ENCODE results near the gene MRPS25.
A peak's percentile ranks its signal among the peaks of the same experiment; 100 is the strongest.

Gene MRPS25

DNA sequence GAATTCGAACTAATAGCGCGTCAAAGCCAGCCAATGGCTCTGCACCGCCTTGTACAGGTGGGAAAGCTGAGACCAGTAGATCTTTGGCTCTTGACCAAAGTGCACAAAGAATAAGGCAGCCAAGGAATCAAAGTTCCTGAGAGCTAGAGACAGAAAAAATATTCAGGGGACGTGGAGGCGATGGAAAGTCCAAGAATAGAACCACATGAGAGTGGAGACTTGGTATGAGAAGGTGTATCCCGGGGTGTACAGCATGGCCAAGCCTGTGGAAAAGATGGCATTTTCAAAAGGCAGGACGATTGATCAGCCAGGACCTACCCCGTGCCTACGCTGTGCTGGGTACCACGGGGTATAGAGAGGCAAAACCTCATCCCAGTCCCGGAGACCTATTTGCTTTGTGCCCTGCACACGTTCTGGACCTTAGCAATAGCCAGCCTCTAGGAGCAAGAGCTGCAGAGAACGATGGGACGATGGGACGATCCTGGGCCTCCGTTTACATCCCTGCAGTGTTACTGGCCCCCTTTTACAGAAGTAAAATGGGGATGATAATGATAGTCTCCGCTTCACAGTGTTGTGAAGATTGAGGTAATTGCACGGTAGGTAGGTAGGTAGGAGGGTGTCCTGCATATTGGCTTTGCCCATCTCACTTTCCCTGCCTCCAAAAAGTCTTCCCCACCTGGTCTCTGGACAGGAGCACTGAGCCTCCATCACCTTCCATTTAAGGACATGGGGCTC is 34.4 kb upstream of the MRPS25 start:
- Histone ChIP-seq H3K9me3 (ENCODE audit: control insufficient read depth, low read length) (no peaks in the 10 kb centered on the region), H3K4me3 (ENCODE audit: extremely low read depth, insufficient read depth, low read length, poor library complexity, severe bottlenecking) (peak overlapping the region; percentile 90), H3K4me1 (ENCODE audit: control insufficient read depth, insufficient read depth, low read length, poor library complexity, severe bottlenecking) (no peaks in the 10 kb centered on the region), H3K27ac (ENCODE audit: low read depth, low read length, severe bottlenecking) (no peak overlapping the region), H3K36me3 (ENCODE audit: control insufficient read depth, insufficient read depth, low read length) (peaks cover 21% of the 10 kb centered on the region)
- 36 to 40% methylated on average over 17 to 18 of the region's 19 CpGs for WGBS, 2 experiments (ENCODE audit: insufficient coverage in 2 of 2)

DNA sequence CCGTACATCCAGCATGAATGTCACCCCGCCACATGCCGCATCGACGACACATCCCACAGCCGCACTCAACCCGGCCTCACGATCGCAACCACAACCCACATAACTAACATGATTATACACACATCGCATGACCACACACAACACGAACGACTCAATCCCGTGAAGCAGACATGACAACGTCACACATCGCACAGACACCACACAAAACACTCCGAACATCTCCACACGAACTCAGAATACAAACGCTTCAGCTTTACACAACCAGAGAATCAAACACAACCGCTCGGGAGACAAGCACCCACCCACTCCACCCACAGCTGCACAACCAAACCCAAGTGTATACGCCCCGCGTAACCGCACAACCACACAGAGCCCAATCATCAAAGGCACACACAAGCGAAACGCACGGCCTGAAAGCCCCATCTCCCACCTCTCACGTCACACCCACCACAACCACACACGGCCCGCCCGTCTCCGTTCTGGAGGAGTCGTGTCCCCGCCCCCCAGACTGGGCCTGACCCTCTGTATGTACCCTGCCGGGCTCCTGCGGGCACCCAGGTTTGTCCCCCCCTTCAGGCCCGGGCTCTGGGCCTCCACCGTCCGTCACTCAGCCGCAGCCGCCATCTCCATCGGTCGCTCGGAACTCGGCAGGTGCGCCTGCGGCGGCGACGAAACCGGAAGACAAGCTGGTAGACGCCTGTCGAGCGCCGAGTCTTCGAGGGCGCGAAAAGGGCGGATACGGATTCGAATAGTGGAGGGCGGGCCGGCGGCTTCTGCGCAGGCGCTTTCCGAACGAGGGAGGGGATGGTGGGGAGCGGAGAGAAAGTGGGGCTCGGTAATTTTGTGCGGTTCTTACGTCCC is 33.6 kb upstream of the MRPS25 start, which contains the start of gene RBSN:
Gene RBSN (minus strand): TSS at position 646 of the 861 bp plus-strand sequence. CDS start 3,028 bp downstream, outside the sequence.
- H3K9me3 ChIP-seq (ENCODE audit: control insufficient read depth, low read length), result no peaks in the 10 kb centered on the region
- 1% methylated on average over 62 to 66 of the region's 72 CpGs for WGBS, 2 experiments (ENCODE audit: insufficient coverage in 2 of 2)
- H3K27ac ChIP-seq (ENCODE audit: low read depth, low read length, severe bottlenecking), result peak within 1 kb of the TSS; percentile 52
- no peaks in the 10 kb centered on the region for H3K4me1 ChIP-seq (ENCODE audit: control insufficient read depth, insufficient read depth, low read length, poor library complexity, severe bottlenecking)
- H3K36me3 ChIP-seq (ENCODE audit: control insufficient read depth, insufficient read depth, low read length), result peaks cover 29% of the 10 kb centered on the region
- peak within 1 kb of the TSS; percentile 90 for H3K4me3 ChIP-seq (ENCODE audit: extremely low read depth, insufficient read depth, low read length, poor library complexity, severe bottlenecking)

DNA sequence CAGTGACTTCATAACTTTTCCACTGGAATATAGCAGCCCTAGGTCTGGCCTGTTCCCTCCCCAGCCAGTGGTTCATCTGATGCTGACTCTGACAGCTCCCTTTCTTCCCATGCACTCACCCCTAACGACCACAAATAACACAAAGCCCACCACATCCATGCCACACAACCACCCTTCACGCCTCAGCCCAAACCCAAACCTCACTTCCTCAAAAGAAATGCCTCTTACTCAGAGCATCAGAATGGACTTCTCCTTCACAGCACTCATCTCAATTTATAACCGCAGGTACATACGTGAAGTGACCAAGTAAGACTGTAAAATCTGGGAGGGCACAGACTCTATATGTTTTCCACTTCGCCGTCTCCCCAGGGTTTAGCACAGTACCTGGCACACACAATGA is 32.8 kb upstream of the MRPS25 start:
- Histone ChIP-seq H3K4me1 (ENCODE audit: control insufficient read depth, insufficient read depth, low read length, poor library complexity, severe bottlenecking) (no peaks in the 10 kb centered on the region), H3K9me3 (ENCODE audit: control insufficient read depth, low read length) (no peaks in the 10 kb centered on the region), H3K36me3 (ENCODE audit: control insufficient read depth, insufficient read depth, low read length) (peaks cover 36% of the 10 kb centered on the region), H3K27ac (ENCODE audit: low read depth, low read length, severe bottlenecking) (no peak overlapping the region), H3K4me3 (ENCODE audit: extremely low read depth, insufficient read depth, low read length, poor library complexity, severe bottlenecking) (peak overlapping the region; percentile 90)
- 50 to 83% methylated on average over 4 of the region's 6 CpGs for WGBS, 2 experiments (ENCODE audit: insufficient coverage in 2 of 2)

DNA sequence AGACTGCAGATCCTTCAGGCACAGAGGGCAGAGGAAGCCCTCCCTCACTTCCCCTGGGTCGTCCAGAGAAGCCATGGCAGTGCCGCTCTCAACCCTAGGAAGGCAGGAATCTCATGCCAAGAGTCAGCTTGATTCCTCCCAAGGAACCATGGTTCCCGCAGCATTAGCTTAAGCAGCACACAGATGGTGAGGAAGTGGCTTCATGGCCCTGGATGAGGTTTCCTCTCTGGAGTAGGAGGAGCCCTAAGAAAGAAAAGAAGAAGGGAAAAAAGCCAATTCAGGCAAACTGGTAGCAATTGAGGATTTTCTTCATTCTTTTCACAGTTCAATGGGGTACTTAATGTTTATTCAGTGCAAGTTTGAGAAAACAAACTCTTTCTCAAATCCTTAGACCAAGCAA is 30.9 kb upstream of the MRPS25 start:
- no peaks in the 10 kb centered on the region for H3K9me3 ChIP-seq (ENCODE audit: control insufficient read depth, low read length)
- H3K4me3 ChIP-seq (ENCODE audit: extremely low read depth, insufficient read depth, low read length, poor library complexity, severe bottlenecking), result no peak overlapping the region
- 100% methylated on average over 3 of the region's 3 CpGs for WGBS, 2 experiments (ENCODE audit: insufficient coverage in 2 of 2)
- peaks cover 44% of the 10 kb centered on the region for H3K36me3 ChIP-seq (ENCODE audit: control insufficient read depth, insufficient read depth, low read length)
- H3K27ac ChIP-seq (ENCODE audit: low read depth, low read length, severe bottlenecking), result no peak overlapping the region
- no peaks in the 10 kb centered on the region for H3K4me1 ChIP-seq (ENCODE audit: control insufficient read depth, insufficient read depth, low read length, poor library complexity, severe bottlenecking)

DNA sequence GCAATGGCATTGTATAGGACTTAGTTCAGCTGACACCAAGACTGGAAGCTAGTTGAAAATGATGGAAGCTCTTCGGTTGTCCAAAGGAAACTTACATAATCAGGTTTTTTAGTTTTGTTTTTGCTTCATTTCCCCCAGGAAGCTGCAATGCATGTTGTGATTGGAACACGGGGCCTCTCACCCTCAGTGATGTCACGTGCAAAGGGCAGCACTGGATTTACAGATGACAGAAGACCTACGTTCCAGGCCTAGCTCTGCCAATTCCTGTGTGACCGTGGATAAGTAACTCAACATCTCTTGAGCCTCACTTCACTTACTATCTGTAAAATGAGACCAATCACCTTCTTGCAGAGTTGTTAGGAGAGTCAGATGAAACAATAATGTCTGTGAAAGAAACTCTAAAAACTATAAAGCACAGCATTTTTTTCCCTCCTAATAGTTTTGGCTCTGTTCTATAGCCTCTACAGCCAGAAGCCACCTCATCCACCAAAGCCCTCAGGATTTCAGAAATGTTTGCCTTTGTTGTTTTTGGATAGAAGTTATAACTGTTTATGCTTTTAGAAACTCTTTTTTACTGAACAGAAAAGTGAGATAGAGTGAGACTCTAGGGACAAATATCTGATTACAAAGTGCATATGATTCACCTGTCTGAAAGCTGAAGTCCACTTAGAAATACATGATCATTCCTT is 29.2 kb upstream of the MRPS25 start:
- Histone ChIP-seq H3K36me3 (ENCODE audit: control insufficient read depth, insufficient read depth, low read length) (peaks cover 59% of the 10 kb centered on the region), H3K4me3 (ENCODE audit: extremely low read depth, insufficient read depth, low read length, poor library complexity, severe bottlenecking) (no peak overlapping the region), H3K9me3 (ENCODE audit: control insufficient read depth, low read length) (no peaks in the 10 kb centered on the region), H3K27ac (ENCODE audit: low read depth, low read length, severe bottlenecking) (no peak overlapping the region), H3K4me1 (ENCODE audit: control insufficient read depth, insufficient read depth, low read length, poor library complexity, severe bottlenecking) (no peaks in the 10 kb centered on the region)
- 96% methylated on average over 3 to 4 of the region's 5 CpGs for WGBS, 2 experiments (ENCODE audit: insufficient coverage in 2 of 2)

DNA sequence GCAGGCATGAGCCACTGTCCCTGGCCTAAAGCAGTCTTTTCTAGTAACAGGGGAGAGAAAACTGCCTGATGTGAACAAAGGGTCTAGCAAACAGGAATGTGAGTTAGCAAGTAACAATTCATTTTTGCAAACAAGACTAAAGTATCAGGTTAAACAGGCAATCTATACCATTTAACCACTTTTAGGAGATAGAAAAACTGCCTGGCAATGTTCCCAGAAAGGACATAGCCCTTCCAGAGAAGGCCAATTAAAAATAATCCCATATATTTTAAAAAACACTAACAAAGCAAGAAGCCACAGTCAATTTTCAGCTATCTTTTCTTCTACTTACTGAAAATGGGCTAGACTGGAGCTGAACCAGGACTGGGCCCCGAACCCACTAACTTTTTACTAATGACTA is 27.6 kb upstream of the MRPS25 start:
- 94 to 100% methylated on average over 1 of the region's 1 CpG for WGBS, 2 experiments (ENCODE audit: insufficient coverage in 2 of 2)
- H3K4me3 ChIP-seq (ENCODE audit: extremely low read depth, insufficient read depth, low read length, poor library complexity, severe bottlenecking), result no peak overlapping the region
- no peaks in the 10 kb centered on the region for H3K9me3 ChIP-seq (ENCODE audit: control insufficient read depth, low read length)
- H3K36me3 ChIP-seq (ENCODE audit: control insufficient read depth, insufficient read depth, low read length), result peaks cover 72% of the 10 kb centered on the region
- no peaks in the 10 kb centered on the region for H3K4me1 ChIP-seq (ENCODE audit: control insufficient read depth, insufficient read depth, low read length, poor library complexity, severe bottlenecking)
- H3K27ac ChIP-seq (ENCODE audit: low read depth, low read length, severe bottlenecking), result no peak overlapping the region

DNA sequence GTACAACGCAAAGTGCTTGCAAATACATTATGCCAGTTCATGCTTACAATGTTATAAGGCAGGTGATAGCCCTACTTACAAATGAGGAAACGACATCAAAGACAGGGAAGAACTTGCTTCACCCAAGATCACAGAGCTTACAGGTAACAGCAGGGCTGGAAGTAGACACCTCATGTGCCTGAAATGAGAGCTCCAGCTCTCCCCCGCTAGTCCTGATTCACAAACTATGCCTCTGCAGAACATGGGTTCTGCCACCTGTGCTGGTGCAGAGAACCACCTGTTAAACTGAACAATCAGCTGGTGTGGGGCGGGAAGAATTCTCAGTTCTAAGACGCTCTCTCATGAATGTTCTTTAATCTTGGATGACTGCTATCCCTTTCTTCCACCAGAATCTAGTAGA is 26.5 kb upstream of the MRPS25 start:
- Histone ChIP-seq H3K4me3 (ENCODE audit: extremely low read depth, insufficient read depth, low read length, poor library complexity, severe bottlenecking) (no peak overlapping the region), H3K9me3 (ENCODE audit: control insufficient read depth, low read length) (no peaks in the 10 kb centered on the region), H3K36me3 (ENCODE audit: control insufficient read depth, insufficient read depth, low read length) (peaks cover 80% of the 10 kb centered on the region), H3K27ac (ENCODE audit: low read depth, low read length, severe bottlenecking) (no peak overlapping the region), H3K4me1 (ENCODE audit: control insufficient read depth, insufficient read depth, low read length, poor library complexity, severe bottlenecking) (no peaks in the 10 kb centered on the region)
- 94 to 100% methylated on average over 2 to 3 of the region's 5 CpGs for WGBS, 2 experiments (ENCODE audit: insufficient coverage in 2 of 2)

DNA sequence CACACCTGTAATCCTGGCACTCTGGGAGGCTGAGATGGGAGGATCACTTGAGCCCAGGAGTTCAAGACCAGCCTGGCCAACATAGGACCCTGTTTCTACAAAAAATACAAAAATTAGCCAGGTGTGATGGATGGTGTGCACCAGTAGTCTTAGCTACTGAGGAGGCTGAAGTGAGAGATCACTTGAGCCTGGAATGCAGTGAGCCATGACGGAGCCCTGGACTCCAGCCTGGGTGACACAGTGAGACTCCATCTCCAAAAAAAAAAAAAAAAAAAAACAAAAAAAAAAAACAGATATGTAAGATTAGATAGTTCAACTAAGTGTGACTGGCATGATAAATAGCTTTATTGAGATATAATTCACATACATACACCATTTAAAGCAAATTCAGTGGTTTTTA is 24.1 kb upstream of the MRPS25 start:
- WGBS, 2 experiments (ENCODE audit: insufficient coverage in 2 of 2), result no CpG with 5 or more reads among the region's 1 CpG
- Histone ChIP-seq H3K36me3 (ENCODE audit: control insufficient read depth, insufficient read depth, low read length) (peaks cover 80% of the 10 kb centered on the region), H3K4me1 (ENCODE audit: control insufficient read depth, insufficient read depth, low read length, poor library complexity, severe bottlenecking) (no peaks in the 10 kb centered on the region), H3K27ac (ENCODE audit: low read depth, low read length, severe bottlenecking) (no peak overlapping the region), H3K9me3 (ENCODE audit: control insufficient read depth, low read length) (no peaks in the 10 kb centered on the region), H3K4me3 (ENCODE audit: extremely low read depth, insufficient read depth, low read length, poor library complexity, severe bottlenecking) (no peak overlapping the region)

DNA sequence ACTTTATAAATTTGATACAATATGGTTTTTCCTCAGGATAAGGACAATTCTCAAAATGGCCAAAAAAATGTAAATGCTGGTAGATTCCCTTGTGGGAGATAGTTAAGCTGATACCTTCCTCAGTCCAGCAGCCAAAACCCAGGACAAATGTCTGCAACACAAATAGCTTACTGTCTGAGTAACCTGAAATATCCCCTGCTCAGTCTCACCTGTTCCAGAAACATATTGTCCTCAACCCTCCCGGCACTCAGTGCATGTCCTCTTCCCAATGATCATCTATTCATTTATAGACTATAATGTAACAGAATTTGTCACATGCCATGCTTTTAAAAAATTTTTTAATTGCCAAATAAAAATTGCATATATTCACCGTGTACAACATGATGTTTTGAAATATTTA is 21.6 kb upstream of the MRPS25 start:
- Histone ChIP-seq H3K4me3 (ENCODE audit: extremely low read depth, insufficient read depth, low read length, poor library complexity, severe bottlenecking) (no peak overlapping the region), H3K4me1 (ENCODE audit: control insufficient read depth, insufficient read depth, low read length, poor library complexity, severe bottlenecking) (no peaks in the 10 kb centered on the region), H3K9me3 (ENCODE audit: control insufficient read depth, low read length) (no peaks in the 10 kb centered on the region), H3K36me3 (ENCODE audit: control insufficient read depth, insufficient read depth, low read length) (peaks cover 91% of the 10 kb centered on the region), H3K27ac (ENCODE audit: low read depth, low read length, severe bottlenecking) (no peak overlapping the region)
- 100% methylated on average over 1 of the region's 2 CpGs; no CpG with 5 or more reads in 1 of the 2 experiments for WGBS, 2 experiments (ENCODE audit: insufficient coverage in 2 of 2)

DNA sequence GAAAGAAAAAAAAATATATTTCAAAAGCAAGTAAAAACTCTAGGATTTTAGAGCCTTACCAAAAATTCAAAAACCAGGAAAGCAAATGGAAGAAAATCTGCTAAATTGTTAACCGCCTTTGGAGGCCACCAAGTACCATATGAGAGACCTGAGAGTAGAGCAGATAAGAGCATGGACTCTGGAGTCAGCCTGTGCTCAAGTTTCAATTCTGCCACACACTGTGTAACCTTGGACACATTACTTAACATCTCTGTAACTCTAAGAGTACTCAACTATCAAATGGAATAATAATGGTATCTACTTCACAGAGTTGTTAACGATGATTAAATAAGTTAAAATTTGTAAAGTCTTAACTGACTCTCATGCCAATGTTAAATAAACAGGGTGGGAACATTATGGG is 21.1 kb upstream of the MRPS25 start:
- Histone ChIP-seq H3K9me3 (ENCODE audit: control insufficient read depth, low read length) (no peaks in the 10 kb centered on the region), H3K27ac (ENCODE audit: low read depth, low read length, severe bottlenecking) (no peak overlapping the region), H3K36me3 (ENCODE audit: control insufficient read depth, insufficient read depth, low read length) (peaks cover 92% of the 10 kb centered on the region), H3K4me1 (ENCODE audit: control insufficient read depth, insufficient read depth, low read length, poor library complexity, severe bottlenecking) (no peaks in the 10 kb centered on the region), H3K4me3 (ENCODE audit: extremely low read depth, insufficient read depth, low read length, poor library complexity, severe bottlenecking) (no peak overlapping the region)
- 100% methylated on average over 1 of the region's 2 CpGs for WGBS, 2 experiments (ENCODE audit: insufficient coverage in 2 of 2)
